ENCODE data around the gene DNER.

DNER gene

GRCh38 chr2:229669841-229670240 lies 44.5 kb downstream of the DNER start:
- no peak for DNase-seq

- DNase-seq = no peak
Measured at GRCh38 chr2:229666811-229667210, 47.5 kb downstream of the DNER start.

- no peak for DNase-seq
Measured at GRCh38 chr2:229665158-229665557, 49.2 kb downstream of the DNER start.

GRCh38 chr2:229661478-229661877 lies 52.9 kb downstream of the DNER start:
- no peak for DNase-seq

GRCh38 chr2:229660951-229661350 lies 53.4 kb downstream of the DNER start:
- DNase-seq = no peak

- DNase-seq = no peak
Measured at GRCh38 chr2:229660391-229660790, 54.0 kb downstream of the DNER start.

GRCh38 chr2:229658004-229658403 lies 56.4 kb downstream of the DNER start:
- DNase-seq = no peak

- no peak for DNase-seq
Measured at GRCh38 chr2:229654437-229654836, 59.9 kb downstream of the DNER start.

GRCh38 chr2:229653531-229653930 lies 60.8 kb downstream of the DNER start:
- no peak for DNase-seq

GRCh38 chr2:229652796-229653195 lies 61.6 kb downstream of the DNER start:
- DNase-seq = no peak

- DNase-seq = no peak
Measured at GRCh38 chr2:229650901-229651300, 63.5 kb downstream of the DNER start.

- no peak for DNase-seq
Measured at GRCh38 chr2:229650059-229650458, 64.3 kb downstream of the DNER start.

- DNase-seq = no peak
Measured at GRCh38 chr2:229646186-229646723, 68.1 kb downstream of the DNER start.

GRCh38 chr2:229642371-229642770 lies 72.0 kb downstream of the DNER start:
- DNase-seq = no peak

- DNase-seq = no peak
Measured at GRCh38 chr2:229641676-229642075, 72.7 kb downstream of the DNER start.

- DNase-seq = no peak
Measured at GRCh38 chr2:229640636-229641035, 73.7 kb downstream of the DNER start.

- DNase-seq = no peak
Measured at GRCh38 chr2:229636571-229636970, 77.8 kb downstream of the DNER start.

GRCh38 chr2:229635371-229635680 lies 79.0 kb downstream of the DNER start:
- no peak for DNase-seq

- no peak for DNase-seq
Measured at GRCh38 chr2:229634601-229635370, 79.6 kb downstream of the DNER start.

GRCh38 chr2:229633556-229633955 lies 80.8 kb downstream of the DNER start:
- DNase-seq = no peak

GRCh38 chr2:229629039-229629438 lies 85.3 kb downstream of the DNER start:
- no peak for DNase-seq

- no peak for DNase-seq
Measured at GRCh38 chr2:229627728-229628127, 86.6 kb downstream of the DNER start.

- DNase-seq = no peak
Measured at GRCh38 chr2:229622495-229623355, 91.6 kb downstream of the DNER start.

- DNase-seq = no peak
Measured at GRCh38 chr2:229620759-229621158, 93.6 kb downstream of the DNER start.
